ENCODE data around the gene ZNF837.

GRCh38 chr19:58319241-58319640, 61.6 kb downstream of the ZNF837 start:
- TF ChIP-seq CTCF (IDR thresholded peaks at IDR 0.05; ENCODE audit: poor library complexity) (no peak), EZH2phosphoT487 (IDR thresholded peaks at IDR 0.05; ENCODE audit: low read depth, severe bottlenecking, unreplicated experiment) (no peak)

Measured in hepatocyte (in vitro differentiated cells).